Measurements from ENCODE around the gene INSL3. TPM values are rescaled to one million over a fixed set of nuclear protein-coding genes. Genes with fewer than 3 reads are reported as not detected.
A peak's percentile ranks its signal among the peaks of the same experiment; 100 is the strongest.

INSL3 gene
- total RNA-seq, 2 donors from 2014 or later = not detected

- no peak overlapping the region for H3K9ac ChIP-seq (ENCODE audit: low read depth in 2 of 2, low read length in 2 of 2)
Observed at GRCh38 chr19:17848595-17849292, 27.4 kb upstream of the INSL3 start.

GRCh38 chr19:17847538-17848366 is 26.4 kb upstream of the INSL3 start, which contains the start of gene JAK3:
TSS of gene JAK3 (minus strand) at chr19:17847982. CDS start at chr19:17844417, 3,565 bp downstream.
- H3K36me3 ChIP-seq = no peaks in the 10 kb centered on the region
- intact Hi-C loops (cut with DNase I) = no loop called here
- H3K4me3 ChIP-seq = peak within 1 kb of the TSS; percentile 30
- H3K27me3 ChIP-seq = no peaks in the 10 kb centered on the region
- peak within 1 kb of the TSS; percentile 34 to 35 for H3K9ac ChIP-seq (ENCODE audit: low read depth in 2 of 2, low read length in 2 of 2)
- no peak for TF ChIP-seq CTCF (IDR thresholded peaks at IDR 0.05)
- no peaks in the 10 kb centered on the region for H3K9me3 ChIP-seq
- peak within 1 kb of the TSS; percentile 77 for H3K27ac ChIP-seq
- no peaks in the 10 kb centered on the region for H3K4me1 ChIP-seq
- DNase-seq = no peak

More at GRCh38 chr19:17848595-17849292, 27.4 kb upstream of the INSL3 start:
- no peak for TF ChIP-seq CTCF (IDR thresholded peaks at IDR 0.05)
- H3K27me3 ChIP-seq = no peaks in the 10 kb centered on the region
- intact Hi-C loops (cut with DNase I) = no loop called here
- H3K27ac ChIP-seq = peak overlapping the region; percentile 12
- no peaks in the 10 kb centered on the region for H3K36me3 ChIP-seq
- no peak for DNase-seq
- H3K4me1 ChIP-seq = no peaks in the 10 kb centered on the region
- no peaks in the 10 kb centered on the region for H3K9me3 ChIP-seq
- H3K4me3 ChIP-seq = no peak overlapping the region

- Histone ChIP-seq H3K4me1 (no peaks in the 10 kb centered on the region), H3K27ac (no peak overlapping the region), H3K4me3 (no peak overlapping the region), H3K9me3 (no peaks in the 10 kb centered on the region), H3K36me3 (no peaks in the 10 kb centered on the region), H3K9ac (ENCODE audit: low read depth in 2 of 2, low read length in 2 of 2) (no peak overlapping the region), H3K27me3 (no peaks in the 10 kb centered on the region)
- no peak for TF ChIP-seq CTCF (IDR thresholded peaks at IDR 0.05)
- no peak for DNase-seq
- intact Hi-C loops (cut with DNase I) = no loop called here
Observed at GRCh38 chr19:17846146-17846545, 24.8 kb upstream of the INSL3 start.

GRCh38 chr19:17843908-17844490 is 22.7 kb upstream of the INSL3 start:
- intact Hi-C loops (cut with DNase I) = no loop called here
- no peaks in the 10 kb centered on the region for H3K36me3 ChIP-seq
- no peaks in the 10 kb centered on the region for H3K4me1 ChIP-seq
- H3K9ac ChIP-seq (ENCODE audit: low read depth in 2 of 2, low read length in 2 of 2) = no peak overlapping the region
- no peak for TF ChIP-seq CTCF (IDR thresholded peaks at IDR 0.05)
- no peaks in the 10 kb centered on the region for H3K9me3 ChIP-seq
- H3K27me3 ChIP-seq = no peaks in the 10 kb centered on the region
- no peak overlapping the region for H3K4me3 ChIP-seq
- no peak overlapping the region for H3K27ac ChIP-seq
- DNase-seq = no peak

- Histone ChIP-seq H3K9ac (ENCODE audit: low read depth in 2 of 2, low read length in 2 of 2) (no peak overlapping the region), H3K4me3 (no peak overlapping the region), H3K9me3 (no peaks in the 10 kb centered on the region), H3K27me3 (no peaks in the 10 kb centered on the region), H3K27ac (no peak overlapping the region), H3K36me3 (no peaks in the 10 kb centered on the region), H3K4me1 (no peaks in the 10 kb centered on the region)
- TF ChIP-seq CTCF (IDR thresholded peaks at IDR 0.05) = no peak
- DNase-seq = no peak
- intact Hi-C loops (cut with DNase I) = no loop called here
Observed at GRCh38 chr19:17843292-17843827, 22.0 kb upstream of the INSL3 start.
